Measurements from ENCODE around the gene CDC42BPB.

Gene CDC42BPB

DNA sequence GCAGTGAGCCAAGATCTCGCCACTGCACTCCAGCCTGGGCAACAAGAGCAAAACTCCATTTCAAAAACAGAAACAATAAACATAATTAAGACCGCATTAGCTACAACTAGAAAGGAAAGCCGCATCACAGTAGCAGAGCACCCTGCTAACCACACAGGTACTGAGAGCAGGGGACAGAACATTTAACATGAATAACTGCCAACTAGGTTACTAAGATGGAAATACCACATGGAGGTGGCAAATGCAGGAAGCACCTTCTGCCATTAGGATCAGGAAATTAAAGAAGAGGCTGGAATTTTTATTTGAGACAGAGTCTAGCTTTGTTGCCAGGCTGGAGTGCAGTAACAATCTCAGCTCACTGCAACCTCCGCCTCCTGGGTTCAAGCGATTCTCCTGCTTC is 41.9 kb downstream of the CDC42BPB start:
- Histone ChIP-seq H3K4ac (ENCODE audit: low read depth, low read length) (no peak overlapping the region), H3K4me2 (ENCODE audit: low read length) (no peak overlapping the region), H4K5ac (ENCODE audit: low read length) (no peak overlapping the region), H2BK120ac (ENCODE audit: low read depth, low read length) (no peak overlapping the region), H3K4me1 (ENCODE audit: control insufficient read depth, low read depth, low read length) (peaks cover 3% of the 10 kb centered on the region), H3K23ac (ENCODE audit: low read length) (no peak overlapping the region), H4K8ac (ENCODE audit: low read depth, low read length) (no peak overlapping the region), H2AK5ac (ENCODE audit: low read length) (no peak overlapping the region), H3K56ac (ENCODE audit: low read length) (no peak overlapping the region), H3K4me3 (ENCODE audit: low read length) (no peak overlapping the region), H3K27ac (ENCODE audit: low read depth, low read length) (no peak overlapping the region), H3K27me3 (ENCODE audit: insufficient read depth, low read length, poor library complexity) (no peaks in the 10 kb centered on the region), H3K36me3 (ENCODE audit: control insufficient read depth, insufficient read depth, low read length) (no peaks in the 10 kb centered on the region), H2BK15ac (replicated peaks; ENCODE audit: low read depth) (no peak overlapping the region), H3K9ac (ENCODE audit: low read length) (no peak overlapping the region), H3K79me2 (ENCODE audit: control insufficient read depth, insufficient read depth, low read length) (peaks cover 53% of the 10 kb centered on the region), H3K79me1 (ENCODE audit: low read length) (peaks cover 51% of the 10 kb centered on the region), H2BK5ac (ENCODE audit: low read length) (no peak overlapping the region), H3K18ac (ENCODE audit: low read length) (no peak overlapping the region)
- WGBS (ENCODE audit: extremely low coverage, insufficient coverage, low lambda C conversion rate) = no CpG with 5 or more reads among the region's 5 CpGs
- DNase-seq = no peak

DNA sequence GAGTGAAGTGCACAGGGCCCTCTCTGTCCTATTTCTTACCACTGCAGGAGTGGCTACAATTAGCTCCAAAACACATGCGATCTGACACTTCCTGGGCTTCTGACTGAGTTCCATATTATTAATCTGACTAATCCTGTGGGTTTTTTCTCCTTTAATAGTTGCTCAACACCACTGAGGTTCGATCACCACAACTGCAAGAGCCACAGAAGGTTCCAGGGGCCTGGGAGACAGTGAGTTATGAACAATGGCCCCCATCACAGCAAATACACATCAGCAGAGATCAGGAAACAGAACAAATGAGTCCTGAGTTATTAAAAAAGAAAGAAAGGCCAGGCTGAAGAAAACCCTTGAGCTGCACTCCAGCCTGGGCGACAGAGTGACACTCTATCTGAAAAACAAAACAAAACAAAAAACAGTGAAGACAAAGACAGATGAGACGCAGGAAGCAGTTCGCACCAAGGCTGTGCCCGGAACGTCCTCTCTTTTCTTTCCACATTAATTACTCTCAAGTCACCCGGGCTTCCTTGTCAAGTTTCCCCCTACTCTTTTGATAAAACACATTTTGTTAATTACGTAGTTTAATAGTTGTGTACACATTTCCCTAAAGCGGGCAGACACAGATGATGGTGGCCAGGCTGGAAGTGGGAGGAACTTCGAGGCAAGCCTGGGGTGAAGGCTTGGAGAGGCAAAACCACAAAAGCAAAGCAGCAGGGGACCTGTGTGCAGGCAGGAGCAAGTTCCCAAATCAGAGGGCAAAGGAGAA is 42.7 kb downstream of the CDC42BPB start:
- Histone ChIP-seq H3K27ac (ENCODE audit: low read depth, low read length) (no peak overlapping the region), H4K8ac (ENCODE audit: low read depth, low read length) (no peak overlapping the region), H4K5ac (ENCODE audit: low read length) (no peak overlapping the region), H3K56ac (ENCODE audit: low read length) (no peak overlapping the region), H3K4ac (ENCODE audit: low read depth, low read length) (no peak overlapping the region), H3K18ac (ENCODE audit: low read length) (no peak overlapping the region), H3K9ac (ENCODE audit: low read length) (peak overlapping the region; percentile 24), H2BK15ac (replicated peaks; ENCODE audit: low read depth) (no peak overlapping the region), H3K4me3 (ENCODE audit: low read length) (no peak overlapping the region), H2AK5ac (ENCODE audit: low read length) (no peak overlapping the region), H3K23ac (ENCODE audit: low read length) (peak overlapping the region; percentile 24), H3K36me3 (ENCODE audit: control insufficient read depth, insufficient read depth, low read length) (peaks cover under 1% of the 10 kb centered on the region), H3K79me2 (ENCODE audit: control insufficient read depth, insufficient read depth, low read length) (peaks cover 46% of the 10 kb centered on the region), H3K4me2 (ENCODE audit: low read length) (no peak overlapping the region), H3K4me1 (ENCODE audit: control insufficient read depth, low read depth, low read length) (peaks cover 3% of the 10 kb centered on the region), H2BK5ac (ENCODE audit: low read length) (no peak overlapping the region), H3K79me1 (ENCODE audit: low read length) (peaks cover 45% of the 10 kb centered on the region), H2BK120ac (ENCODE audit: low read depth, low read length) (no peak overlapping the region), H3K27me3 (ENCODE audit: insufficient read depth, low read length, poor library complexity) (no peaks in the 10 kb centered on the region)
- WGBS (ENCODE audit: extremely low coverage, insufficient coverage, low lambda C conversion rate) = no CpG with 5 or more reads among the region's 11 CpGs
- DNase-seq = peak; percentile 39

DNA sequence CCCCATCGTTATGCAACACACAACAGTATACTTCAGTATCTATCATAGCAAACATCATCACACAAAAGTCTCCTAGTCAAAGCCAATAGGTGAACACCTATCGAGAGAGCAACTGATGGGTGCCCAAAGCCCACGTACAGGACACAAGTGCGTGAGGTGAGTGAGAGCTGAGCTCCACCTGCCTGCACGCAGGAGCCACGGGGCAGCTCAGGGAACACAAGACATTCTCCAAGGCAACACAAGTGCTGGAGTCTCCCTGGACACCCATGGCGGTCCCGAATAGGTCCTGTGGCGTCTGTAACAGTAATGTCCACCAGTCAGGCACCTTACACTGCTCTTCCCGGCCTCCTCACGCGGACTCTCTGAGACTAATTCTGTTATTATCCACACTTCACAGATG is 44.3 kb downstream of the CDC42BPB start:
- no CpG with 5 or more reads among the region's 12 CpGs for WGBS (ENCODE audit: extremely low coverage, insufficient coverage, low lambda C conversion rate)
- no peak overlapping the region for H3K4ac ChIP-seq (ENCODE audit: low read depth, low read length)
- H3K4me3 ChIP-seq (ENCODE audit: low read length) = no peak overlapping the region
- DNase-seq = no peak
- H3K56ac ChIP-seq (ENCODE audit: low read length) = no peak overlapping the region
- peaks cover 3% of the 10 kb centered on the region for H3K4me1 ChIP-seq (ENCODE audit: control insufficient read depth, low read depth, low read length)
- H3K79me1 ChIP-seq (ENCODE audit: low read length) = peaks cover 36% of the 10 kb centered on the region
- H2BK120ac ChIP-seq (ENCODE audit: low read depth, low read length) = no peak overlapping the region
- H2BK5ac ChIP-seq (ENCODE audit: low read length) = no peak overlapping the region
- H3K27ac ChIP-seq (ENCODE audit: low read depth, low read length) = no peak overlapping the region
- H3K79me2 ChIP-seq (ENCODE audit: control insufficient read depth, insufficient read depth, low read length) = peaks cover 36% of the 10 kb centered on the region
- no peak overlapping the region for H4K5ac ChIP-seq (ENCODE audit: low read length)
- no peaks in the 10 kb centered on the region for H3K27me3 ChIP-seq (ENCODE audit: insufficient read depth, low read length, poor library complexity)
- no peak overlapping the region for H4K8ac ChIP-seq (ENCODE audit: low read depth, low read length)
- no peak overlapping the region for H2AK5ac ChIP-seq (ENCODE audit: low read length)
- H3K18ac ChIP-seq (ENCODE audit: low read length) = no peak overlapping the region
- no peak overlapping the region for H3K23ac ChIP-seq (ENCODE audit: low read length)
- H3K9ac ChIP-seq (ENCODE audit: low read length) = no peak overlapping the region
- H3K4me2 ChIP-seq (ENCODE audit: low read length) = no peak overlapping the region
- peaks cover 3% of the 10 kb centered on the region for H3K36me3 ChIP-seq (ENCODE audit: control insufficient read depth, insufficient read depth, low read length)
- H2BK15ac ChIP-seq (replicated peaks; ENCODE audit: low read depth) = no peak overlapping the region

DNA sequence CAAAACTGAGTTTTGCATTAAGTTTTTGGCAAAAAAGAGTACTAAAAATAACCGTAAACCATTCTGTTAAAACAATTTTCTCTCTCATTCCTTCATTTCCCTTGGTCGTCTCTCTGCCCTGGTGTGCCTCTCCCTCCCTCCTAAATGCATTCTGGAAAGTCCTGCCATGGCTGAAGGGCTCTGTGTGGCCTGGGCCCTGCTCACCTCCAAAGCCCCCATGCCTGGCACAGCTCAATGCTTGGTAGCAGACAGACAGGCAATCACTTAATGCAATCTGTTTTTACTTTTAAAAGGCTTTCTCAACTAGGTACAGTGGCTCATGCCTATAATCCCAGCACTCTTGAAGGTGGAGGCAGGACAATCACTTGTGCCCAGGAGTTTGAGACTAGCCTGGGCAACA is 47.8 kb downstream of the CDC42BPB start:
- H3K27ac ChIP-seq (ENCODE audit: low read depth, low read length) = no peak overlapping the region
- no peak overlapping the region for H3K4me3 ChIP-seq (ENCODE audit: low read length)
- no peak overlapping the region for H3K4ac ChIP-seq (ENCODE audit: low read depth, low read length)
- H2BK120ac ChIP-seq (ENCODE audit: low read depth, low read length) = no peak overlapping the region
- H3K36me3 ChIP-seq (ENCODE audit: control insufficient read depth, insufficient read depth, low read length) = peaks cover 3% of the 10 kb centered on the region
- no peak overlapping the region for H4K8ac ChIP-seq (ENCODE audit: low read depth, low read length)
- H4K5ac ChIP-seq (ENCODE audit: low read length) = no peak overlapping the region
- no peak overlapping the region for H3K56ac ChIP-seq (ENCODE audit: low read length)
- H3K18ac ChIP-seq (ENCODE audit: low read length) = no peak overlapping the region
- no CpG with 5 or more reads among the region's 2 CpGs for WGBS (ENCODE audit: extremely low coverage, insufficient coverage, low lambda C conversion rate)
- no peak overlapping the region for H3K4me2 ChIP-seq (ENCODE audit: low read length)
- peaks cover 21% of the 10 kb centered on the region for H3K79me1 ChIP-seq (ENCODE audit: low read length)
- DNase-seq = no peak
- H2AK5ac ChIP-seq (ENCODE audit: low read length) = no peak overlapping the region
- no peak overlapping the region for H2BK15ac ChIP-seq (replicated peaks; ENCODE audit: low read depth)
- H3K4me1 ChIP-seq (ENCODE audit: control insufficient read depth, low read depth, low read length) = no peaks in the 10 kb centered on the region
- H2BK5ac ChIP-seq (ENCODE audit: low read length) = no peak overlapping the region
- H3K79me2 ChIP-seq (ENCODE audit: control insufficient read depth, insufficient read depth, low read length) = peaks cover 15% of the 10 kb centered on the region
- H3K23ac ChIP-seq (ENCODE audit: low read length) = no peak overlapping the region
- no peak overlapping the region for H3K9ac ChIP-seq (ENCODE audit: low read length)
- no peaks in the 10 kb centered on the region for H3K27me3 ChIP-seq (ENCODE audit: insufficient read depth, low read length, poor library complexity)

DNA sequence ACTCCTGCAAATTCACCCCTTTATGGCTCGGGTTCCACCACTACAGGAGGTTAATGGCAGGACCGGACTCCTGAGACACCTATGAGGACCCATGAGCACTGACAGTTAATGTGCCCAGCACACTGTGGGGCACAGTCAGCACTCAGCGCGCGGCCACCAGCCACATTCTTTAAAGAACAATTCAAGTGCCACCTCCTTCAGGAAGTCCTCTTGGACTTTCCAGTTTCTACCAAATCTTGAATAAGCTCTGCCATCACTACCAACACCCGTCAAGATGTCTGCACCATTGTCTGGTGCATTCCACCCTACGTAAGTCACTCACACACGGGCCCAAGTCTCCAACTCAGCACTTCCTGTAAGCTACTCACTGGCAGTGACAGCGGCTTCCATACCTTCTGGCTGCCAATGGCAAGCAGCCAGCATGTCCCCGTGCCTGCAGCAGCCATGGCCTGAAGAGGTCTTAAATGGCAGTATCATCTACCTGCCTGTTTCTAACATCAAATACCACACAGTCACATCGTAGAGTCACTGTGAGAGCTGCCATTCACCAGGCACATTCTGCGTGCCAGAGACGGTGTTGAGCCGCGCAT is 48.5 kb downstream of the CDC42BPB start:
- no peak overlapping the region for H2BK5ac ChIP-seq (ENCODE audit: low read length)
- no peak overlapping the region for H3K4me3 ChIP-seq (ENCODE audit: low read length)
- H3K27ac ChIP-seq (ENCODE audit: low read depth, low read length) = no peak overlapping the region
- H3K9ac ChIP-seq (ENCODE audit: low read length) = no peak overlapping the region
- H3K36me3 ChIP-seq (ENCODE audit: control insufficient read depth, insufficient read depth, low read length) = peaks cover 3% of the 10 kb centered on the region
- peaks cover 19% of the 10 kb centered on the region for H3K79me1 ChIP-seq (ENCODE audit: low read length)
- WGBS (ENCODE audit: extremely low coverage, insufficient coverage, low lambda C conversion rate) = no CpG with 5 or more reads among the region's 15 CpGs
- no peak overlapping the region for H3K4me2 ChIP-seq (ENCODE audit: low read length)
- no peak overlapping the region for H3K56ac ChIP-seq (ENCODE audit: low read length)
- DNase-seq = peak; percentile 37
- no peak overlapping the region for H2BK15ac ChIP-seq (replicated peaks; ENCODE audit: low read depth)
- no peak overlapping the region for H3K23ac ChIP-seq (ENCODE audit: low read length)
- H2BK120ac ChIP-seq (ENCODE audit: low read depth, low read length) = no peak overlapping the region
- peaks cover 11% of the 10 kb centered on the region for H3K79me2 ChIP-seq (ENCODE audit: control insufficient read depth, insufficient read depth, low read length)
- H3K4me1 ChIP-seq (ENCODE audit: control insufficient read depth, low read depth, low read length) = no peaks in the 10 kb centered on the region
- no peak overlapping the region for H4K8ac ChIP-seq (ENCODE audit: low read depth, low read length)
- H4K5ac ChIP-seq (ENCODE audit: low read length) = no peak overlapping the region
- H3K27me3 ChIP-seq (ENCODE audit: insufficient read depth, low read length, poor library complexity) = no peaks in the 10 kb centered on the region
- H3K4ac ChIP-seq (ENCODE audit: low read depth, low read length) = no peak overlapping the region
- no peak overlapping the region for H2AK5ac ChIP-seq (ENCODE audit: low read length)
- no peak overlapping the region for H3K18ac ChIP-seq (ENCODE audit: low read length)

All from mesendoderm (in vitro differentiated cells).